Measurements from ENCODE around the gene SPEG.

Gene SPEG

GRCh38 chr2:219515874-219516629 lies 81.4 kb downstream of the SPEG start:
- DNase-seq: no peak

- no peak for DNase-seq
These were observed 82.2 kb downstream of the SPEG start for GRCh38 chr2:219516888-219517287.

- DNase-seq: peak; percentile 25
These were observed 83.5 kb downstream of the SPEG start for GRCh38 chr2:219517954-219518778.

- DNase-seq: no peak
These were observed 84.9 kb downstream of the SPEG start for GRCh38 chr2:219519526-219519916.

- no peak for DNase-seq
These were observed 85.4 kb downstream of the SPEG start for GRCh38 chr2:219520079-219520478.

GRCh38 chr2:219521066-219521880 lies 86.6 kb downstream of the SPEG start:
- DNase-seq: no peak

- no peak for DNase-seq
These were observed 87.7 kb downstream of the SPEG start for GRCh38 chr2:219522111-219523030.

GRCh38 chr2:219523031-219523671 lies 88.5 kb downstream of the SPEG start:
- no peak for DNase-seq

- DNase-seq: no peak
These were observed 90.2 kb downstream of the SPEG start for GRCh38 chr2:219524817-219525216.

- DNase-seq: no peak
These were observed 91.0 kb downstream of the SPEG start for GRCh38 chr2:219525533-219526232.

- DNase-seq: no peak
These were observed 91.9 kb downstream of the SPEG start for GRCh38 chr2:219526320-219527075.

- DNase-seq: no peak
These were observed 92.4 kb downstream of the SPEG start for GRCh38 chr2:219527076-219527394.

GRCh38 chr2:219527472-219527871 lies 92.8 kb downstream of the SPEG start:
- DNase-seq: no peak

- DNase-seq: peak; percentile 19
These were observed 95.7 kb downstream of the SPEG start for GRCh38 chr2:219530048-219530963.

GRCh38 chr2:219531639-219532377 lies 97.2 kb downstream of the SPEG start:
- DNase-seq: no peak

- DNase-seq: no peak
These were observed 97.7 kb downstream of the SPEG start for GRCh38 chr2:219532378-219532649.

- DNase-seq: no peak
These were observed 99.5 kb downstream of the SPEG start for GRCh38 chr2:219533930-219534661.

- no peak for DNase-seq
These were observed 101.8 kb downstream of the SPEG start for GRCh38 chr2:219536425-219536824.
